Neutrophil (primary cell): ENCODE results near the gene NIPAL3.

Experiments
- H3K27ac ChIP-seq: fragments of 200-600 bp; sonication (generic); 2 replicates; pipeline ENCODE4 v1.5.1; 2016; ENCODE audit warnings: mild to moderate bottlenecking, moderate library complexity
- H3K27me3 ChIP-seq: fragments of 200-600 bp; sonication (generic); 2 replicates; pipeline ENCODE4 v1.6.0; 2016; ENCODE audit warnings: mild to moderate bottlenecking
- H3K36me3 ChIP-seq: fragments of 200-600 bp; sonication (generic); 2 replicates; pipeline ENCODE4 v1.5.1; 2017
- H3K4me1 ChIP-seq, 2 experiments: fragments of 200-600 bp in 1 of 2; sonication (generic) in 1 of 2; 1 replicate in 1 of 2; 2 replicates in 1 of 2; pipeline versions ENCODE4 v1.5.1 to v1.6.1; 2013 to 2016; ENCODE audit warnings: low read depth in 1 of 2, low read length in 1 of 2, mild to moderate bottlenecking in 1 of 2, moderate library complexity in 1 of 2; ENCODE audit not compliant: control insufficient read depth in 1 of 2, insufficient read depth in 1 of 2
- H3K4me3 ChIP-seq, 2 experiments: fragments of 200-600 bp in 1 of 2; sonication (generic) in 1 of 2; 1 replicate in 1 of 2; 2 replicates in 1 of 2; pipeline ENCODE4 v1.5.1; 2013 to 2016; ENCODE audit warnings: low read depth in 1 of 2, low read length in 1 of 2, mild to moderate bottlenecking in 1 of 2, moderate library complexity in 1 of 2
- H3K9me3 ChIP-seq: fragments of 200-600 bp; sonication (generic); 2 replicates; pipeline ENCODE4 v1.5.1; 2016
- TF ChIP-seq, protein P1 (sequence below): fragments of 200-600 bp; sonication (generic); IDR thresholded peaks from 2 replicates; pipeline ENCODE4 v1.5.1; 2016; ENCODE audit warnings: antibody characterized with exemption

NIPAL3 gene

DNA sequence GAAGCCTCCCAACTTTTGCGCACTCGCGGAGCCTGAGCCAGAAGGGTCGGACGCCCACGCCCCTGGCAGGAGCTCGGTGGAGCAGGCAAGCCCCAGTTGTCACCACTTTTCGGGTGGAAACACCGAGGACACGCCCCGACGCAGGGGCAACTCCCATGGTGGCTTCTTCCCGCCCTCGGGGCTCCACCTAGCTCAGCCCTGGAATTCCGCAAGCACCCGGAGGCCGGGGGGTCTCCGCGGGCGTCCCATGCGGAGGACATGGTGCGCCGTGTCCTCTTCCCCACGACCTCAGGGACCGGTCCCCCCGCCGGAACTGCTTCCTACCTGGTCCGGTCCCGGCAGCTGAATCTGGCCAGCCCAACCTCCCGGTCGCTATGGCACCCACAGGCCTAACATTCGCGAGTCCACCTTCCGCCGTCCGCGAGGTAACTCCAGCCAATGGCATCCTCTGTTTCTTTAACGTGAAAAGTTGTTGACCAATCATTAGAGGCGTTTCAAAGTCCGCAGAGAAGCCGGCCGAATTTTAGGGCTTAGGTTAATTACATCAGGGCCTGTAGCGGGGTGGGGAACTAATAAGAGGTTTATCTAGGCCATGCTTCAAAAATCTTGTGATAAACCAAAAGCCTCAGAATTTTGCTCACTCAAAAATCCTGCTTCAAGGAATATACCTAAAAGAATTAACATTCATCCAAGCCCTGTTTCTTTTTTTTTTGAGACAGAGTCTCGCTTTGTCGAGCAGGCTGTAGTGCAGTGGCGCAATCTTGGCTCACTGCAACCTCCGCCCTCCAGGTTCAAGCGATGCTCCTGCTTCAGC lies 2.0 kb upstream of the NIPAL3 start, which contains the start of gene STPG1:
TSS of gene STPG1 (minus strand) at position 433 of the 814 bp plus-strand sequence. CDS start 12,394 bp downstream, outside the sequence.
- Histone ChIP-seq H3K4me1 (peaks cover 33% of the 10 kb centered on the region in 2 experiments), H3K27me3 (no peaks in the 10 kb centered on the region), H3K4me3 (peak within 1 kb of the TSS; percentile 62 to 84), H3K27ac (peak within 1 kb of the TSS; percentile 54), H3K36me3 (no peaks in the 10 kb centered on the region), H3K9me3 (no peaks in the 10 kb centered on the region)
- TF ChIP-seq, protein P1, sequence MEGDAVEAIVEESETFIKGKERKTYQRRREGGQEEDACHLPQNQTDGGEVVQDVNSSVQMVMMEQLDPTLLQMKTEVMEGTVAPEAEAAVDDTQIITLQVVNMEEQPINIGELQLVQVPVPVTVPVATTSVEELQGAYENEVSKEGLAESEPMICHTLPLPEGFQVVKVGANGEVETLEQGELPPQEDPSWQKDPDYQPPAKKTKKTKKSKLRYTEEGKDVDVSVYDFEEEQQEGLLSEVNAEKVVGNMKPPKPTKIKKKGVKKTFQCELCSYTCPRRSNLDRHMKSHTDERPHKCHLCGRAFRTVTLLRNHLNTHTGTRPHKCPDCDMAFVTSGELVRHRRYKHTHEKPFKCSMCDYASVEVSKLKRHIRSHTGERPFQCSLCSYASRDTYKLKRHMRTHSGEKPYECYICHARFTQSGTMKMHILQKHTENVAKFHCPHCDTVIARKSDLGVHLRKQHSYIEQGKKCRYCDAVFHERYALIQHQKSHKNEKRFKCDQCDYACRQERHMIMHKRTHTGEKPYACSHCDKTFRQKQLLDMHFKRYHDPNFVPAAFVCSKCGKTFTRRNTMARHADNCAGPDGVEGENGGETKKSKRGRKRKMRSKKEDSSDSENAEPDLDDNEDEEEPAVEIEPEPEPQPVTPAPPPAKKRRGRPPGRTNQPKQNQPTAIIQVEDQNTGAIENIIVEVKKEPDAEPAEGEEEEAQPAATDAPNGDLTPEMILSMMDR: peak; percentile 32

- Histone ChIP-seq H3K36me3 (no peaks in the 10 kb centered on the region), H3K27ac (peak overlapping the region; percentile 68), H3K4me1 (peaks cover 40 to 41% of the 10 kb centered on the region in 2 experiments), H3K4me3 (peak overlapping the region; percentile 77 to 89), H3K9me3 (no peaks in the 10 kb centered on the region), H3K27me3 (no peaks in the 10 kb centered on the region)
- TF ChIP-seq, protein P1: no peak
Measured at GRCh38 chr1:24414775-24415333, 748 bp upstream of the NIPAL3 start.

- TF ChIP-seq, protein P1: no peak
- H3K4me1 ChIP-seq: peaks cover 48 to 51% of the 10 kb centered on the region in 2 experiments
Measured at GRCh38 chr1:24415910-24416665, 486 bp downstream of the NIPAL3 start.

DNA sequence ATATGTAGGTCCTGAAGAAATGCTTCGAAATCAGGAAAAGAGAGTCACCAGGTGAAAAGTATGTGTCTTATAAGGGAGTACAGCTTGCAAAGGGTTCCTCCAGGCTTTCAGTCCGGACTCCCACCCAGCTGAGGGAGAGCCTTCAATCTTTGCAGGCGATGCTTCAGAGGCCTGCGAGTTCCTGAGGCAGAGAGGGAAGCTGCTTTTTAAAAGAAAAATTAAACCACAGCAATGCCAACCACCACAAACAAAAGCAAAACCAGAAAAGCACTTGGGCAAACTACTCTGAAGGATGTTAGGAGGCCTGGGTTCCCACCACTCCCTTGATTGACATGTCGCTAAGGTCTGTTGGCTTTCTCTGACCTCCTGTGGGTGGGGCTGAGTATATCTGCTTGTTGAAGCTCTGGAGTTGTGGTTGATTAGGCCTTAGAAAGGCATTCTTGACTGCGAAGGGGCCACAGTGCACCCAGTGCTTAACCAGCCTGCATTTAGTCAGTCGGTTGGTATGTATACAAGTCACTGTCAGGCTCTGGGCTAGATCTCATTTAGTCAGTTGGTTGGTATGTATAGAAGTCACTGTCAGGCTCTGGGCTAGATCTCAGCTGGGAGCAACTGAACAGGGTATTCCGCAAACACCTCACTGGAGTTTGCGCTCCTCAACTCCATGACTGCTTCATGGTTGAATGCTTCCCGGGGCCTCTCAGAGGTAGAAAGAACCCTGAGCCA lies 1.2 kb downstream of the NIPAL3 start:
- TF ChIP-seq, protein P1: no peak
- peaks cover 49 to 51% of the 10 kb centered on the region in 2 experiments for H3K4me1 ChIP-seq
- H3K9me3 ChIP-seq: no peaks in the 10 kb centered on the region
- H3K27me3 ChIP-seq: no peaks in the 10 kb centered on the region
- peak overlapping the region; percentile 77 to 89 for H3K4me3 ChIP-seq
- peaks cover 4% of the 10 kb centered on the region for H3K36me3 ChIP-seq
- H3K27ac ChIP-seq: peak overlapping the region; percentile 68

More at GRCh38 chr1:24415910-24416665, 486 bp downstream of the NIPAL3 start:
- no peaks in the 10 kb centered on the region for H3K9me3 ChIP-seq
- H3K27me3 ChIP-seq: no peaks in the 10 kb centered on the region
- H3K36me3 ChIP-seq: no peaks in the 10 kb centered on the region
- peak overlapping the region; percentile 77 to 89 for H3K4me3 ChIP-seq
- H3K27ac ChIP-seq: peak overlapping the region; percentile 68

GRCh38 chr1:24417681-24418080 lies 2.1 kb downstream of the NIPAL3 start:
- Histone ChIP-seq H3K27ac (no peak overlapping the region), H3K36me3 (peaks cover 13% of the 10 kb centered on the region), H3K9me3 (no peaks in the 10 kb centered on the region), H3K4me3 (no peak overlapping the region), H3K27me3 (no peaks in the 10 kb centered on the region), H3K4me1 (peaks cover 49 to 51% of the 10 kb centered on the region in 2 experiments)
- TF ChIP-seq, protein P1: no peak
